Measurements from ENCODE around the gene KLHL5. TPM values are rescaled to one million over a fixed set of nuclear protein-coding genes. Genes with fewer than 3 reads are reported as not detected.
"Not testable (repeated sequence)": the region's sequence is repeated elsewhere in the genome, so short reads cannot be mapped to it uniquely, and the experiment has no call there.

KLHL5 gene
- polyA plus RNA-seq: 1 to 10 TPM; 5.5 to 8.9 (median 8.9) TPM

GRCh38 chr4:39062094-39062769 is at the start of gene KLHL5:
Gene KLHL5, plus strand, starts transcription at chr4:39062232. Its CDS starts 421 bp downstream, at chr4:39062653.
- Mint-ChIP-seq H3K9me3 (no peaks in the 10 kb centered on the region), H3K4me1 (peaks cover 7 to 13% of the 10 kb centered on the region in 2 donors), H3K36me3 (no peaks in the 10 kb centered on the region), H3K4me3 (no peak within 1 kb of the TSS), H3K27me3 (ENCODE audit: low read depth in 3 of 3) (no peaks in the 10 kb centered on the region), H3K27ac (peak within 1 kb of the TSS in 3 of 6 donors; percentile 44 to 54 (median 50))
- no peak for DNase-seq

GRCh38 chr4:39014028-39014427 is 48.0 kb upstream of the KLHL5 start:
- no peak overlapping the region for H3K27ac Mint-ChIP-seq
- H3K4me1 Mint-ChIP-seq: peaks cover 32 to 53% of the 10 kb centered on the region in 2 donors
- peaks cover 0 to 1% (median 0%) of the 10 kb centered on the region in 6 donors for H3K9me3 Mint-ChIP-seq

GRCh38 chr4:39020130-39020529 is 41.9 kb upstream of the KLHL5 start:
- Mint-ChIP-seq H3K27me3 (ENCODE audit: low read depth in 3 of 3) (peaks cover 0 to 2% (median 0%) of the 10 kb centered on the region in 3 donors), H3K27ac (no peak overlapping the region), H3K9me3 (no peaks in the 10 kb centered on the region), H3K4me1 (peaks cover 13 to 28% of the 10 kb centered on the region in 2 donors), H3K4me3 (no peak overlapping the region), H3K36me3 (peaks cover 12 to 31% (median 19%) of the 10 kb centered on the region in 3 donors)
- DNase-seq: no peak

More at GRCh38 chr4:39014028-39014427, 48.0 kb upstream of the KLHL5 start:
- Mint-ChIP-seq H3K27me3 (ENCODE audit: low read depth in 3 of 3) (no peaks in the 10 kb centered on the region), H3K4me3 (no peak overlapping the region), H3K36me3 (peaks cover 18 to 32% (median 20%) of the 10 kb centered on the region in 3 donors)
- no peak for DNase-seq

GRCh38 chr4:39021631-39022030 is 40.4 kb upstream of the KLHL5 start:
- H3K4me1 Mint-ChIP-seq: peaks cover 18 to 31% of the 10 kb centered on the region in 2 donors
- peaks cover 4 to 18% (median 7%) of the 10 kb centered on the region in 3 donors for H3K36me3 Mint-ChIP-seq
- H3K9me3 Mint-ChIP-seq: no peaks in the 10 kb centered on the region
- no peak for DNase-seq
- no peak overlapping the region for H3K27ac Mint-ChIP-seq
- no peak overlapping the region for H3K4me3 Mint-ChIP-seq
- H3K27me3 Mint-ChIP-seq (ENCODE audit: low read depth in 3 of 3): peaks cover 0 to 2% (median 0%) of the 10 kb centered on the region in 3 donors

- Mint-ChIP-seq H3K4me3 (no peak overlapping the region), H3K27ac (no peak overlapping the region), H3K4me1 (peaks cover 18 to 34% of the 10 kb centered on the region in 2 donors), H3K9me3 (no peaks in the 10 kb centered on the region), H3K27me3 (ENCODE audit: low read depth in 3 of 3) (peaks cover 0 to 2% (median 0%) of the 10 kb centered on the region in 3 donors), H3K36me3 (peaks cover 4 to 19% (median 5%) of the 10 kb centered on the region in 3 donors)
- DNase-seq: no peak
Measured at GRCh38 chr4:39022241-39022640, 39.8 kb upstream of the KLHL5 start.

GRCh38 chr4:39023059-39023458 is 39.0 kb upstream of the KLHL5 start:
- no peak overlapping the region for H3K27ac Mint-ChIP-seq
- H3K9me3 Mint-ChIP-seq: no peaks in the 10 kb centered on the region
- H3K4me1 Mint-ChIP-seq: peaks cover 18 to 38% of the 10 kb centered on the region in 2 donors
- H3K36me3 Mint-ChIP-seq: peaks cover 4 to 20% (median 5%) of the 10 kb centered on the region in 3 donors
- H3K27me3 Mint-ChIP-seq (ENCODE audit: low read depth in 3 of 3): peaks cover 0 to 2% (median 0%) of the 10 kb centered on the region in 3 donors
- no peak for DNase-seq
- no peak overlapping the region for H3K4me3 Mint-ChIP-seq

- H3K36me3 Mint-ChIP-seq: peaks cover 4 to 15% (median 5%) of the 10 kb centered on the region in 3 donors
- H3K4me3 Mint-ChIP-seq: no peak overlapping the region
- peaks cover 29 to 46% of the 10 kb centered on the region in 2 donors for H3K4me1 Mint-ChIP-seq
- peaks cover 0 to 2% (median 0%) of the 10 kb centered on the region in 3 donors for H3K27me3 Mint-ChIP-seq (ENCODE audit: low read depth in 3 of 3)
- DNase-seq: no peak
- peak overlapping the region in 3 of 6 donors; percentile 2 to 41 (median 18) for H3K27ac Mint-ChIP-seq
- no peaks in the 10 kb centered on the region for H3K9me3 Mint-ChIP-seq
Measured at GRCh38 chr4:39024311-39024865, 37.6 kb upstream of the KLHL5 start.

GRCh38 chr4:39025552-39026085 is 36.4 kb upstream of the KLHL5 start:
- Mint-ChIP-seq H3K4me3 (peak overlapping the region in 1 of 5 donors; percentile 1), H3K27me3 (ENCODE audit: low read depth in 3 of 3) (peaks cover 0 to 2% (median 0%) of the 10 kb centered on the region in 3 donors), H3K9me3 (no peaks in the 10 kb centered on the region), H3K36me3 (peaks cover 4 to 15% (median 5%) of the 10 kb centered on the region in 3 donors), H3K4me1 (peaks cover 35 to 55% of the 10 kb centered on the region in 2 donors), H3K27ac (peak overlapping the region in 5 of 6 donors; percentile 2 to 73 (median 49))
- DNase-seq: no peak

- H3K36me3 Mint-ChIP-seq: peaks cover 4 to 15% (median 5%) of the 10 kb centered on the region in 3 donors
- H3K27ac Mint-ChIP-seq: peak overlapping the region in 3 of 6 donors; percentile 43 to 64 (median 49)
- no peaks in the 10 kb centered on the region for H3K9me3 Mint-ChIP-seq
- no peak overlapping the region for H3K4me3 Mint-ChIP-seq
- no peak for DNase-seq
- peaks cover 0 to 2% (median 0%) of the 10 kb centered on the region in 3 donors for H3K27me3 Mint-ChIP-seq (ENCODE audit: low read depth in 3 of 3)
- H3K4me1 Mint-ChIP-seq: peaks cover 36 to 60% of the 10 kb centered on the region in 2 donors
Measured at GRCh38 chr4:39026096-39026495, 35.9 kb upstream of the KLHL5 start.

- peaks cover 54 to 79% of the 10 kb centered on the region in 2 donors for H3K4me1 Mint-ChIP-seq
- no peaks in the 10 kb centered on the region for H3K9me3 Mint-ChIP-seq
- H3K4me3 Mint-ChIP-seq: peak overlapping the region; percentile 79 to 88 (median 79)
- DNase-seq: peak in 2 of 3 donors; percentile 19 to 23
- peak overlapping the region; percentile 72 to 94 (median 85) for H3K27ac Mint-ChIP-seq
- H3K36me3 Mint-ChIP-seq: peaks cover 0 to 4% (median 0%) of the 10 kb centered on the region in 3 donors
- peaks cover 0 to 6% (median 0%) of the 10 kb centered on the region in 3 donors for H3K27me3 Mint-ChIP-seq (ENCODE audit: low read depth in 3 of 3)
Measured at GRCh38 chr4:39029752-39030694, 32.0 kb upstream of the KLHL5 start.

GRCh38 chr4:39030725-39031124 is 31.3 kb upstream of the KLHL5 start:
- peak overlapping the region; percentile 79 to 88 (median 79) for H3K4me3 Mint-ChIP-seq
- no peaks in the 10 kb centered on the region for H3K9me3 Mint-ChIP-seq
- peaks cover 51 to 72% of the 10 kb centered on the region in 2 donors for H3K4me1 Mint-ChIP-seq
- H3K27me3 Mint-ChIP-seq (ENCODE audit: low read depth in 3 of 3): peaks cover 0 to 6% (median 0%) of the 10 kb centered on the region in 3 donors
- DNase-seq: no peak
- peak overlapping the region; percentile 72 to 94 (median 85) for H3K27ac Mint-ChIP-seq
- peaks cover 0 to 4% (median 0%) of the 10 kb centered on the region in 3 donors for H3K36me3 Mint-ChIP-seq

- peak overlapping the region; percentile 72 to 94 (median 84) for H3K27ac Mint-ChIP-seq
- H3K36me3 Mint-ChIP-seq; DNase-seq; H3K9me3 Mint-ChIP-seq; H3K27me3 Mint-ChIP-seq (ENCODE audit: low read depth in 3 of 3): not testable (repeated sequence)
- peak overlapping the region; percentile 79 to 88 (median 80) for H3K4me3 Mint-ChIP-seq
- H3K4me1 Mint-ChIP-seq: peaks cover 47 to 63% of the 10 kb centered on the region in 2 donors
Measured at GRCh38 chr4:39031590-39032020, 30.4 kb upstream of the KLHL5 start.
